DOHH2 (cell line): ENCODE measurements around the gene RFTN2.

Experiments
- CTCF ChIP-seq: fragments of 200-600 bp; sonication (generic); IDR thresholded peaks from one replicate; pipeline ENCODE4 v1.5.1; 2014; ENCODE audit warnings: antibody characterized with exemption, mild to moderate bottlenecking, low read depth, low read length; ENCODE audit not compliant: poor library complexity, severe bottlenecking
- EZH2phosphoT487 ChIP-seq: fragments of 200-600 bp; sonication (generic); IDR thresholded peaks from 2 replicates; pipeline ENCODE4 v1.6.1; 2017; ENCODE audit warnings: borderline replicate concordance, mild to moderate bottlenecking, antibody characterized with exemption, low read length, moderate library complexity, mixed read lengths

GRCh38 chr2:197666277-197666676, 9.1 kb downstream of the RFTN2 start:
- TF ChIP-seq CTCF = no peak
- no peak for TF ChIP-seq EZH2phosphoT487
